SU-DHL-6 (cell line): ENCODE results near the gene EFCAB12.

Experiments
- EZH2phosphoT487 ChIP-seq: fragments of 200-600 bp; sonication (generic), shearing (Covaris generic); conservative IDR thresholded peaks from 2 replicates; pipeline ENCODE4 v1.6.1; 2018; ENCODE audit warnings: mild to moderate bottlenecking, antibody characterized with exemption, low read length, moderate library complexity, mixed read lengths
- TF ChIP-seq, protein P1 (sequence below): fragments of 200-600 bp; sonication (generic); IDR thresholded peaks from one replicate; pipeline ENCODE4 v1.5.1; 2017; ENCODE audit warnings: antibody characterized with exemption, mild to moderate bottlenecking, low read length, moderate library complexity; ENCODE audit not compliant: insufficient read depth, poor library complexity, severe bottlenecking

DNA sequence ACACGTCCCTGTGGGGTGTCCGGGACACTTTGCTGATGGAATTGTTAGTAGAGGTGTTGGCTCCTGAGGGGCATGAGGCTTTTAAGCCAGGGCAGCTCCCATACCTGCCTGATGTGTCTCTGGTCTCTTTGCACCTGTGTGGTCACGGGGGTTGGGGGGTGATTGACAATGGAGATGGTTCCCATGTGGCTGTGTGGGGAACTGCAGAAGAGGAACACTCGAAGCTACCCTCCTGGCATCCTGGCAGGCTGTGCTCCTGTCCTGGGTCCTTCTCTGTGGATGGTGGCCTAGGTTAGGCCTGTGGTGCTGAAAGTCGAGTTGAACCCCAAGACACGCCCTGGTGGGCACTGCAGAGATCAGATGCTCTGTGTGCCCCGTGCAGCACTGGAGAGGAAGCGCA lies 76.4 kb downstream of the EFCAB12 start:
- TF ChIP-seq, protein P1, sequence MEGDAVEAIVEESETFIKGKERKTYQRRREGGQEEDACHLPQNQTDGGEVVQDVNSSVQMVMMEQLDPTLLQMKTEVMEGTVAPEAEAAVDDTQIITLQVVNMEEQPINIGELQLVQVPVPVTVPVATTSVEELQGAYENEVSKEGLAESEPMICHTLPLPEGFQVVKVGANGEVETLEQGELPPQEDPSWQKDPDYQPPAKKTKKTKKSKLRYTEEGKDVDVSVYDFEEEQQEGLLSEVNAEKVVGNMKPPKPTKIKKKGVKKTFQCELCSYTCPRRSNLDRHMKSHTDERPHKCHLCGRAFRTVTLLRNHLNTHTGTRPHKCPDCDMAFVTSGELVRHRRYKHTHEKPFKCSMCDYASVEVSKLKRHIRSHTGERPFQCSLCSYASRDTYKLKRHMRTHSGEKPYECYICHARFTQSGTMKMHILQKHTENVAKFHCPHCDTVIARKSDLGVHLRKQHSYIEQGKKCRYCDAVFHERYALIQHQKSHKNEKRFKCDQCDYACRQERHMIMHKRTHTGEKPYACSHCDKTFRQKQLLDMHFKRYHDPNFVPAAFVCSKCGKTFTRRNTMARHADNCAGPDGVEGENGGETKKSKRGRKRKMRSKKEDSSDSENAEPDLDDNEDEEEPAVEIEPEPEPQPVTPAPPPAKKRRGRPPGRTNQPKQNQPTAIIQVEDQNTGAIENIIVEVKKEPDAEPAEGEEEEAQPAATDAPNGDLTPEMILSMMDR: no peak
- TF ChIP-seq EZH2phosphoT487: no peak
